Endothelial cell of umbilical vein (primary cell): ENCODE measurements around the gene TTC3. TPM values are rescaled to one million over a fixed set of nuclear protein-coding genes. Genes with fewer than 3 reads are reported as not detected.

ENCODE experiments used
- BruUV-seq: library from RNA; stranded (reverse); fragments of 400-500 nt; replicated peaks from 2 replicates; lab custom pipeline; 2021; lab: Mats Ljungman, UMichigan
- CTCF ChIA-PET: fragments of 300-600, 350-600 bp; sonication (Branson Sonifier 250); formaldehyde crosslinking; loops from one replicate; lab custom pipeline; 2021; ENCODE audit warnings: antibody characterized with exemption, inconsistent platforms; lab: Charles Lee
- POLR2A ChIA-PET: fragments of 300-600, 350-600 bp; sonication (Branson Sonifier 250); formaldehyde crosslinking; loops from one replicate; lab custom pipeline; 2021; ENCODE audit warnings: antibody characterized with exemption, inconsistent platforms; lab: Charles Lee
- DNase-seq: peaks from one replicate; pipeline ENCODE4 v3.0.0-alpha.2; 2011; ENCODE audit warnings: low read depth, low spot score
- FAIRE-seq: peaks from 2 replicates; lab custom pipeline; 2011; peaks lifted over from hg19 to GRCh38; lab: Jason Lieb, UNC
- H2AFZ ChIP-seq: 2 replicates; pipeline ENCODE4 v1.6.0; 2012; ENCODE audit warnings: low read depth, low read length, control low read depth, inconsistent platforms
- H3K27ac ChIP-seq: 2 replicates; pipeline ENCODE4 v1.5.1; 2011; ENCODE audit warnings: low read depth, mild to moderate bottlenecking, control low read depth, low read length, moderate library complexity; ENCODE audit not compliant: insufficient read depth
- H3K27me3 ChIP-seq, 2 experiments: 2 replicates each; pipeline versions ENCODE4 v1.6.0 to v1.6.1; 2011; ENCODE audit warnings: low read length in 2 of 2, mixed read lengths in 1 of 2; ENCODE audit not compliant: control insufficient read depth in 2 of 2, insufficient read depth in 2 of 2
- H3K36me3 ChIP-seq, 2 experiments: 2 replicates in 1 of 2; 3 replicates in 1 of 2; pipeline ENCODE4 v1.5.1; 2011; ENCODE audit warnings: low read length in 2 of 2, mild to moderate bottlenecking in 1 of 2, moderate library complexity in 1 of 2; ENCODE audit not compliant: control insufficient read depth in 2 of 2, insufficient read depth in 2 of 2; ENCODE audit errors: extremely low read depth in 1 of 2
- H3K4me1 ChIP-seq: 3 replicates; pipeline ENCODE4 v1.5.1; 2011; ENCODE audit warnings: mild to moderate bottlenecking, low read length; ENCODE audit not compliant: control insufficient read depth, insufficient read depth; ENCODE audit errors: extremely low read depth
- H3K4me2 ChIP-seq: 2 replicates; pipeline ENCODE4 v1.6.1; 2011; ENCODE audit warnings: low read length, control low read depth, mixed read lengths; ENCODE audit not compliant: insufficient read depth
- H3K4me3 ChIP-seq, 3 experiments: fragments of 200-600 bp in 1 of 3; sonication (generic), shearing (Covaris generic) in 1 of 3; replicated peaks in 1 of 3; 2 replicates each; pipeline ENCODE4 v1.5.1; 2011 to 2016; ENCODE audit warnings: control low read depth in 3 of 3, low read length in 3 of 3, mild to moderate bottlenecking in 2 of 3, inconsistent platforms in 1 of 3, low read depth in 1 of 3, moderate library complexity in 1 of 3; ENCODE audit not compliant: insufficient read depth in 1 of 3
- H3K79me2 ChIP-seq: 2 replicates; pipeline ENCODE4 v1.6.0; 2012; ENCODE audit warnings: low read length, inconsistent platforms; ENCODE audit not compliant: control insufficient read depth, insufficient read depth
- H3K9ac ChIP-seq: replicated peaks from 2 replicates; pipeline ENCODE3; 2011; ENCODE audit warnings: low read length, control low read depth; ENCODE audit not compliant: insufficient read depth; ENCODE audit errors: extremely low read depth
- H3K9me1 ChIP-seq: replicated peaks from 3 replicates; pipeline ENCODE4 v1.6.0; 2011; ENCODE audit warnings: mild to moderate bottlenecking, low read length; ENCODE audit not compliant: control insufficient read depth, insufficient read depth; ENCODE audit errors: extremely low read depth
- H3K9me3 ChIP-seq: replicated peaks from 2 replicates; pipeline ENCODE4 v1.5.1; 2012; ENCODE audit warnings: low read length, inconsistent platforms; ENCODE audit not compliant: control insufficient read depth, insufficient read depth
- H4K20me1 ChIP-seq: replicated peaks from 2 replicates; pipeline ENCODE3; 2011; ENCODE audit warnings: mild to moderate bottlenecking, low read length; ENCODE audit not compliant: control insufficient read depth, insufficient read depth; ENCODE audit errors: extremely low read depth
- EZH2 ChIP-seq: IDR thresholded peaks from 2 replicates; pipeline ENCODE4 v1.6.1; 2012; ENCODE audit warnings: borderline replicate concordance, low read depth, mild to moderate bottlenecking, moderate library complexity, low read length, inconsistent platforms; ENCODE audit not compliant: severe bottlenecking
- FOS ChIP-seq: IDR thresholded peaks from 2 replicates; pipeline ENCODE4 v1.6.1; 2011; ENCODE audit warnings: mild to moderate bottlenecking, low read length, moderate library complexity, borderline replicate concordance; ENCODE audit not compliant: insufficient read depth
- GATA2 ChIP-seq: IDR thresholded peaks from 2 replicates; pipeline ENCODE4 v1.7.0; 2011; ENCODE audit warnings: low read depth, mild to moderate bottlenecking, moderate library complexity, mixed read lengths, low read length; ENCODE audit not compliant: insufficient read length, insufficient read depth
- JUN ChIP-seq: IDR thresholded peaks from 2 replicates; pipeline ENCODE4 v1.6.1; 2011; ENCODE audit warnings: borderline replicate concordance, low read depth; ENCODE audit not compliant: insufficient read length, insufficient read depth
- MYC ChIP-seq: IDR thresholded peaks from one replicate; pipeline ENCODE4 v1.6.1; 2011; ENCODE audit warnings: mild to moderate bottlenecking, low read depth, low read length
- POLR2A ChIP-seq: IDR thresholded peaks from 2 replicates; pipeline ENCODE4 v1.6.1; 2012; ENCODE audit warnings: low read depth, mild to moderate bottlenecking, control low read depth, low read length
- POLR2AphosphoS5 ChIP-seq: IDR thresholded peaks from 2 replicates; pipeline ENCODE4 v1.6.1; 2012; ENCODE audit warnings: low read depth, mild to moderate bottlenecking, control low read depth, low read length, moderate library complexity; ENCODE audit not compliant: insufficient read depth
- dilution Hi-C: fragments of 300-500 bp; cut with MboI; formaldehyde crosslinking; loops from one replicate; pipeline ENCODE4 v1.15.0; 2019; ENCODE audit warnings: low sequenced_read_pairs; ENCODE audit not compliant: extremely low pct_ligation_motif_present
- intact Hi-C: fragments of 100-400 bp; cut with micrococcal nuclease; formaldehyde crosslinking; loops from one replicate; pipeline ENCODE4 v1.10.0; 2022
- polyA plus RNA-seq, 4 experiments: library from polyadenylated mRNA; depleted of rRNA in 3 of 4; stranded (reverse) in 3 of 4; unstranded in 1 of 4; fragments of >200 nt; gene quantifications; 2 replicates each; pipeline versions ENCODE4 v1.2.1 to v1.2.3, GENCODE V29; 2011 to 2012; ENCODE audit warnings: missing spikeins in 1 of 4
- total RNA-seq: library from RNA; stranded (reverse); gene quantifications from 2 replicates; pipeline ENCODE4 v1.2.3, GENCODE V29; 2021
- TF ChIP-seq, protein P1 (sequence below), 2 donors: IDR thresholded peaks; 1 replicate in 1 of 2; 2 replicates in 1 of 2; pipeline ENCODE4 v1.5.1; 2011; ENCODE audit warnings: low read length in 2 of 2, mild to moderate bottlenecking in 2 of 2, moderate library complexity in 2 of 2, control low read depth in 1 of 2, inconsistent platforms in 1 of 2, low read depth in 1 of 2; ENCODE audit not compliant: insufficient read depth in 1 of 2; ENCODE audit errors: extremely low read depth in 1 of 2
- TF ChIP-seq, protein P2 (sequence below): IDR thresholded peaks from 2 replicates; pipeline ENCODE4 v1.6.1; 2011; ENCODE audit not compliant: insufficient read depth, insufficient read length

TTC3 gene
- total and polyA plus RNA-seq, 2 donors (not counting 3 experiments of a cell fraction or from before 2014, with no cell fraction given): 26.2 to 113 TPM

DNA sequence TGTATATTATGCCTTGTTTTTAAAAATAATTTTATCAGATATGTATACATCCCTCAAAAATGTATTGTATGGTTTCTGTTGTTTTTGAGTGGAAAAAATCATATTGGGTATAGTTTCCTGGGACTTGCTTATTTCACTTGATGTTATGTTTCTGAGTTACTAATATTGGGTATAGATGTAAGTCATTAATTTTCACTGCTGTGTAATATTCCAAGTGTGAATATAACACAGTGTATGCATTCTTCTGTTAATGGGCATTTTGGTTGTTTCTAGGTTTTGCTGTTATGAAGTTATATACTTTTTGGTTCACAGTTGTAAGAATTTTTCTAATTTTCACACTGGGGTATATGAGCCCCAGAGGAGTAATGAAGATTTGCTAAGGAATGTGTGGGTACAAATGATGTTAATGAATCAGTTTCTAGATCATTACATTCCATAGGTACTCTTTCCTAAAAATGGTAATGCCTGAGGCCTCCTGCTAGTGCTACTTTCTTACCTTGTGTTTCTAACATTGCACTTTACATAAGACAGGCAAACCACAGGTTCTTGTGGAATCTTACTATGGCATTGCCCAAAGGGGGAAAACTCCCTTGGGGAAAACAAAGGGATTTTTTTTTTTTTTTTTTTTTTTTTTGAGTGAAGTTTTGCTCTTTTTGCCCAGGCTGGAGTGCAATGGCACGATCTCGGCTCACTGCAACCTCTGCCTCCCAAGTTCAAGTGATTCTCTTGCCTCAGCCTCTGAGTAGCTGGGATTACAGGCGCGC, 3.2 kb downstream of the TTC3 start:
- H3K27ac ChIP-seq: no peak overlapping the region
- H3K36me3 ChIP-seq: no peaks in the 10 kb centered on the region
- peaks cover 61% of the 10 kb centered on the region for H3K79me2 ChIP-seq
- no TSS peak for BruUV-seq
- no peak for TF ChIP-seq FOS
- no peak for TF ChIP-seq GATA2
- TF ChIP-seq MYC: no peak
- TF ChIP-seq POLR2A: no peak
- TF ChIP-seq, protein P1, sequence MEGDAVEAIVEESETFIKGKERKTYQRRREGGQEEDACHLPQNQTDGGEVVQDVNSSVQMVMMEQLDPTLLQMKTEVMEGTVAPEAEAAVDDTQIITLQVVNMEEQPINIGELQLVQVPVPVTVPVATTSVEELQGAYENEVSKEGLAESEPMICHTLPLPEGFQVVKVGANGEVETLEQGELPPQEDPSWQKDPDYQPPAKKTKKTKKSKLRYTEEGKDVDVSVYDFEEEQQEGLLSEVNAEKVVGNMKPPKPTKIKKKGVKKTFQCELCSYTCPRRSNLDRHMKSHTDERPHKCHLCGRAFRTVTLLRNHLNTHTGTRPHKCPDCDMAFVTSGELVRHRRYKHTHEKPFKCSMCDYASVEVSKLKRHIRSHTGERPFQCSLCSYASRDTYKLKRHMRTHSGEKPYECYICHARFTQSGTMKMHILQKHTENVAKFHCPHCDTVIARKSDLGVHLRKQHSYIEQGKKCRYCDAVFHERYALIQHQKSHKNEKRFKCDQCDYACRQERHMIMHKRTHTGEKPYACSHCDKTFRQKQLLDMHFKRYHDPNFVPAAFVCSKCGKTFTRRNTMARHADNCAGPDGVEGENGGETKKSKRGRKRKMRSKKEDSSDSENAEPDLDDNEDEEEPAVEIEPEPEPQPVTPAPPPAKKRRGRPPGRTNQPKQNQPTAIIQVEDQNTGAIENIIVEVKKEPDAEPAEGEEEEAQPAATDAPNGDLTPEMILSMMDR (IDR thresholded peaks at IDR 0.05; ENCODE audit: extremely low read depth in 1 of 2, insufficient read depth in 1 of 2, low read depth in 1 of 2, low read length in 2 of 2): no peak
- TF ChIP-seq, protein P2, sequence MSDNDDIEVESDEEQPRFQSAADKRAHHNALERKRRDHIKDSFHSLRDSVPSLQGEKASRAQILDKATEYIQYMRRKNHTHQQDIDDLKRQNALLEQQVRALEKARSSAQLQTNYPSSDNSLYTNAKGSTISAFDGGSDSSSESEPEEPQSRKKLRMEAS: no peak
- no peak for TF ChIP-seq EZH2
- no peak for TF ChIP-seq JUN
- no peak for TF ChIP-seq POLR2AphosphoS5
- ChIA-PET POLR2A (no interaction called here), CTCF (no interaction called here)
- peaks cover 2% of the 10 kb centered on the region for H4K20me1 ChIP-seq
- dilution Hi-C loops: no loop called here
- no peaks in the 10 kb centered on the region for H3K9me1 ChIP-seq
- H3K4me2 ChIP-seq: no peak overlapping the region
- no peak for DNase-seq
- H2AFZ ChIP-seq: no peak overlapping the region
- H3K4me1 ChIP-seq: peaks cover 16% of the 10 kb centered on the region
- H3K4me3 ChIP-seq: no peak overlapping the region
- intact Hi-C loops: no loop called here
- no peaks in the 10 kb centered on the region for H3K27me3 ChIP-seq
- no peaks in the 10 kb centered on the region for H3K9me3 ChIP-seq
- H3K9ac ChIP-seq: no peak overlapping the region
- FAIRE-seq: no peak
